Cerebellar nuclear complex (tissue), 1 donor: ENCODE measurements around the gene MED19.
A peak's percentile ranks its signal among the peaks of the same experiment; 100 is the strongest.
"Not testable (repeated sequence)": the region's sequence is repeated elsewhere in the genome, so short reads cannot be mapped to it uniquely, and the experiment has no call there.

ENCODE experiments used
- DNase-seq, 2 experiments: peaks; one replicate each; lab custom pipeline; 2025; lab: John Stamatoyannopoulos, UW

Gene MED19, protein sequence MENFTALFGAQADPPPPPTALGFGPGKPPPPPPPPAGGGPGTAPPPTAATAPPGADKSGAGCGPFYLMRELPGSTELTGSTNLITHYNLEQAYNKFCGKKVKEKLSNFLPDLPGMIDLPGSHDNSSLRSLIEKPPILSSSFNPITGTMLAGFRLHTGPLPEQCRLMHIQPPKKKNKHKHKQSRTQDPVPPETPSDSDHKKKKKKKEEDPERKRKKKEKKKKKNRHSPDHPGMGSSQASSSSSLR

DNA sequence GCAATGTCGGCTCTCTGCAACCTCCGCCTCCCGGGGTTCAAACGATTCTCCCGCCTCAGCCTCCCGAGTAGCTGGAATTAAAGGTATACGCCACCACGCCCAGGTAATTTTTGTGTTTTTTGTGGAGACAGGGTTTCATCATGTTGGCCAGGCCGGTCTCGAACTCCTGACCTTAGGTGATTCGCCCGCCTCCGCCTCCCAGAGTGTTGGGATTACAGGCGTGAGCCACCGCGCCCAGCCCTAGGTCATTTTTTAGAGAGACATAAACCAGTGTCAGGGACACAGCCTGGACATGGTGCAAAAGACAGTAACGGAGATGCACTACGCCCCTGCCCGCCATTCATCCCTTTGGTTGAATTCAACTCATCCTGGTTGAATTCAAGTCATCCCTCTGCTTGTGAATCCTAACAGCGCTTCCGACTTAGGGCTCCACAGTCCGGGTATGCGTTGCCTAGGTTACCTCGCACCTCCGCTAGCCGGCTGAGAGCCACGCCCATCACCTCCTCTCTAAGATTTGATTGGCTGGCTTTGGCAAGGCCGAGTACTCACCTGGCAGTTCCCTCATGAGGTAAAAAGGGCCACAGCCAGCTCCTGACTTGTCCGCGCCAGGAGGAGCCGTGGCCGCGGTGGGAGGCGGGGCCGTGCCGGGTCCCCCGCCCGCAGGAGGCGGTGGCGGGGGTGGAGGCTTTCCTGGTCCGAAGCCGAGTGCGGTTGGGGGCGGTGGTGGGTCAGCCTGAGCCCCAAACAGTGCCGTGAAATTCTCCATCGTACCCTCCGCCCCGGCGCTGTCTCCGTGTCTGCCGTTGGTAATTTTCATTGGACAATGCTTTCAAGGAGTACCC, at the start of gene MED19:
Gene MED19 (minus strand): TSS at position 802 of the 842 bp plus-strand sequence. CDS start 36 bp downstream, at position 766.
- peak; percentile 56 to 90 for DNase-seq

DNA sequence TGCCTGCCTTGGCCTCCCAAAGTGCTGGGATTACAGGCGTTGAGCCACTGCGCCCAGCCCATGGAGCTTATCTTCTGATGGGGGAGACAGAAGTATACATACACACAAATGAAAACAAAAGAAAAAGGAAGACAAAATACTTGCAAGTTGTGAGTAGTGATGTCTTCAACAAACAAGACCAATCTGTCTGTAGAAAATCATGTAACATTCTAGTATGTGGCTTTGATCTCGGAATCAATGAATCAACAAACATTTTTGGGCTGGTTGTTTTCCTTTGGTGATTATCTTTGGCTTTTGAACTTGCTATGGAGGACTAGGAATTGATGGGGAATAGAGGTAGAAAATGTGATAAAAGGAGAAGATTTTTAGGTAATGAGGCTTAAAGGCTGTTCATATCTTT, 46.2 kb upstream of the MED19 start:
- DNase-seq: no peak

DNA sequence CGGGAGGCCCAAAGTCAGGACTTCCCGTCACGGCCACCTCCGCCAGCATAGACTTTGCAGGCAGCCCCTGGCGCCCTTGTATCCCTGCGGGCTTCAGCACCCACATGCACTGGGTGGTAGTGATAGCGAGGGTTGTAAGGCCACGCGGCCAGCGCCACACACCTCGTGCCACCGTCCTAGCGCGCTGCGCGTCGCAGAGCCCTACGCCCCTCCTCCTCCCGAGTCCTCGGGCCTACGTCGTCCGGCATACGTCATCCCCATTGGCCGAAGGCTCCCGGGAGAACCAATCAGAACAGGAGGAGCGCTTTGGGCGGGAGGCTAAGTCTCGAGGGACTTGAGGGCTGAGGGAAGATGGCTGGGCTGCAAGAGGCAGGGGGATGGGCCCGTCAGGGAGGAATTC, 40.9 kb upstream of the MED19 start:
- no peak for DNase-seq

DNA sequence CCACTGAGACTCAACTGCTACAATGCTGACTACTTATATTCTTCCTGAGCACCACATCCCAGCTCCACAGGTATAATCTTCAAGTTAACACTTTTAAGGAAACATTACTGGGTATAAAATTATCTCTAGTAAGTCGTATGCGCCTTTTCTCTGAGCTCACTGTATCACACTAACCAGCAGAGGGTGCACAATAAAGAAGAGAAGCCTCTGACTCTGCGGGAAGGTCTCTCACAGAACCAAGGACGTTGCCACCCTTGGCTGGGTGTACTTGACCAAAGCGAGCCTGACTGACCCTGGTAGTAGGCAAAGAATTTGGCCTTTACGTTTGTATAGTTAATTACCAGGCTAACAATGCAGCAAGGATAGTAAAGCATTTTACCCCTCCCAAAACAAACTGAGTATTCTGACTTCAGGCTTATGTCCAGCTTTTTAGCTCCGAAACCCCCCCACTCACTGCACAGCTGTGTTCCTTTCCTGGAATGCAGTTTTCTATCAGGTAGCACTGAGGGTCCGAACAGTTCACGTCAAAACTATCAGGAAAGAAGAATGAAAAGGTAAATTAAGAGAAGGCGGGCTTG, 39.8 kb upstream of the MED19 start, which contains the start of gene BTBD18:
Gene BTBD18 (minus strand): TSS at position 144 of the 578 bp plus-strand sequence. CDS start 631 bp downstream, outside the sequence.
- no peak for DNase-seq

DNA sequence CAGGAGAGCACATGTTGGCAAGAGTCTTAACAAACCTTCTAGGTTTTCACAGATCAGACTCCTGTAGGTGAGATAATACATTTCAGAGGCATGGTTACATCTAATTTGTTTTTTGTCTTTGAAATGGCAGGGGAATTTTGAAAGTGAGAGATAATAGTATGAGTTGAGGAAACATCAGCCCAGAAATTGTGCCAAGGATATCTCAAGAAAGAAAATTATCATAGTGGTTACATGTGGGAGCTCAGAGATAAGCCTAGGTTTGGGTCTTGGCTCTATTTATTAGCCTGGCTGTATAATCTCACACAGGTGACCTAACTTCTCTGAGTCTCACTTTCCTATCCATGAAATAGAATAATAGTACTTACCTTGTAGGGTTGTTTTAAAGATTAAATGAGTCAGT, 39.2 kb upstream of the MED19 start:
- DNase-seq: no peak

DNA sequence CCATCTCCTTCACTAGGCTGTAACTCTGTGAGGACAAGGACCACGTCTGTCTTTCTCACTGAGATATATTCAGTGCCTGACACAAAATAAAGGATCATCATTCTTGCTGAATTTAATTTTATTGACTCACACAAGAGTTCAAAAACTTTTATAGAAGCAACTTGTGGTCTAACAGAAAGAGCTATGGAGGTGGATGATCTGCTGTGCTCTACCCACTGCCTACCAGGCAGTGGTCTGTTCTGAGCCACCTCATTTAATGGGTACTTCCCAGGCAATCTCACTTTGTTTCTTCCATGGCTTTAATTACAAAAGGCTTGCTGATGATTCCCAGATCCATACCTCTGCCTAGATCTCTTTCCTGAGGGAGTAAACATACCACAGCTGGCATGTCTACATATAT, 34.9 kb upstream of the MED19 start:
- no peak for DNase-seq

DNA sequence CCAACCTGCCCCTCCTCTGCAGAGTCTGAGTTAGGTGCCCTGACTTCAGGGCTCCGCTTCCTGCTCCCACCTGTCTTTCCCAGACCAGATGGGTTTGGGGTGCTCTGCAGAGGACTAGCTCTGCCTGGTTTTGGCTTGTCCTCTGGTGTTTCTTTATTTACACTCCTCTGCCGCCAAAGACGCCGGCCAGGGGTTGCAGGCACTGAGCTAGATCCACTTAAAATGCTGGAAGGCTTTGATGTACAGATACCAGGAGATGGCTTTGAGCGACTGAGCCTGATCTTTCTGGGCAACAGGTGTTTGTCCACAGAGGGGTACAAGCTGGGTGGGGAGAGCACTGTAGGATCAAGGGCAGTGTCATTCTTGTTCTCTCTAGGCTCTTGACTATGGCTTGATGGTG, 33.2 kb upstream of the MED19 start:
- no peak for DNase-seq

DNA sequence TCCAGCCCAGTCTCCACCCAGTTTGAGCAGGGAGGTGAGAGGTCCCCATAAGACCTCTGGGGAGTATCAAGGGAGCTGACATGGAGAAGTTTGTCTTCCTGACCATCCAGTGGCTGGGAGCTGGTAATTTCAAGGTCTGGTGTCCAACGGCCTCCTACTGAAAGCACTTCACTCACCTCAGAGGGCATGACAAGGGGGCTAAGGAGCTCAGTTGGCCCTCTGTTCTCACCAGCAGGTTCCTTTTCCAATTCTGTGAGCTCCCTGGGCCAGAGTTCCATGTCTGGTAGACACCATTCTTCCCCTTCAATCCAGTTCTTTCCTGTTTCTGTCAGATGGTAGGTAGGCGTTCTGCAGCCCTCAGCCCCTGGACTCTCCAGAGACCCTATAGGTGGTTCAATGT, 32.3 kb upstream of the MED19 start:
- no peak for DNase-seq

DNA sequence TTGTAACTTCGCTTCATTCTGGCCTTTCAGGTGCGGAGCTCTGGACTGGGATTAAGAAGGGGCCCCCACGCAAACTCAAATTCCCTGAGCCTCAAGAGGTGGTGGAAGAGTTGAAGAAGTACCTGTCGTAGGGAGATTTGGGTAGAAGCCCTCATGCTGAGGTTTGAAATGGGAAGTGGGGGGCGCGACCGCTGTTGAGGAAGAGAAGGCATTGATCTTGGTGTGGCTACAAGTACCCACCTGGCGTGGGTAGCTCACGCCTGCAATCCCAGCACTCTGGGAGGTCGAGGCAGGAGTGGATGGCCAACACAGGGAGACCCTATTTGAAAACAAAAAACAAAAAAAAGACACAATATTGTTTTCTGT, 30.1 kb upstream of the MED19 start:
- DNase-seq: no peak

DNA sequence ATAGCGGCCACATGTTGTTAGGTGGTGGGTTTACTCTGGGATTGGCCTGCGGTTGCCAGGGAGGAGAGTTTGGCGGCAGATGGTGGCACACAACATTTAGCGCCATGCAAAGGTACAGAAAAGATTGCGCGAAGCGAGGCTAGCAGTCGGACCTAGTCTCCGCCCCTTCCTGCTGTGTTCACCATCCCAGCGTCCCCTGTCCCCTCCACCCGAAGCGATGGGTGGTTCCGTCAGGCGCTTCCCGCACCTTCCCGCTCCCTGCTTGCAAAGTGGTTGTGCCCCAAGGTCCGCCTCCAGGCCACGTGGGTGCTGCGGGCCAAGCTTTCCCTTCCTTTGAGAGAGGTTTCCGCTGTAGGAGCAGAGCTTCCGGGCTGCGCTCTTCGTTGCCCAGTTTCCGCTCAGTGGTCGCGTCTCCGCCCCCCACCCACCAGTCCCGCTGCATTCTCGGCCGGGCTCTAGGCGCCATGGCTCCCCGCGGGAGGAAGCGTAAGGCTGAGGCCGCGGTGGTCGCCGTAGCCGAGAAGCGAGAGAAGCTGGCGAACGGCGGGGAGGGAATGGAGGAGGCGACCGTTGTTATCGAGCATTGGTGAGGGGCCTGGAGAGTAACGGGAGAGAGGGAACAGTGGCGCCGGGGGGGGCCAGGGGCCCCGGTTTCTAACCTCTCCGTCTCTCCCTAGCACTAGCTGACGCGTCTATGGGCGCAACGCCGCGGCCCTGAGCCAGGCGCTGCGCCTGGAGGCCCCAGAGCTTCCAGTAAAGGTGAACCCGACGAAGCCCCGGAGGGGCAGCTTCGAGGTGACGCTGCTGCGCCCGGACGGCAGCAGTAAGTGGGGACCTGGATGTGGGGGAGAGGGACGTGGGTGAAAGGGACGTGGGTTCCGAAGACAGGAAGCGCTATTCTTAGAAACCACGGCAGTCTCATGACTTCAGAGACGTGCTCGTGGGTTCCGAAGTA, 29.4 kb upstream of the MED19 start, which contains the start of gene SELENOH:
Gene SELENOH (plus strand): TSS at position 360 of the 955 bp plus-strand sequence. CDS start 105 bp downstream, at position 465.
- DNase-seq: peak; percentile 72 to 88

DNA sequence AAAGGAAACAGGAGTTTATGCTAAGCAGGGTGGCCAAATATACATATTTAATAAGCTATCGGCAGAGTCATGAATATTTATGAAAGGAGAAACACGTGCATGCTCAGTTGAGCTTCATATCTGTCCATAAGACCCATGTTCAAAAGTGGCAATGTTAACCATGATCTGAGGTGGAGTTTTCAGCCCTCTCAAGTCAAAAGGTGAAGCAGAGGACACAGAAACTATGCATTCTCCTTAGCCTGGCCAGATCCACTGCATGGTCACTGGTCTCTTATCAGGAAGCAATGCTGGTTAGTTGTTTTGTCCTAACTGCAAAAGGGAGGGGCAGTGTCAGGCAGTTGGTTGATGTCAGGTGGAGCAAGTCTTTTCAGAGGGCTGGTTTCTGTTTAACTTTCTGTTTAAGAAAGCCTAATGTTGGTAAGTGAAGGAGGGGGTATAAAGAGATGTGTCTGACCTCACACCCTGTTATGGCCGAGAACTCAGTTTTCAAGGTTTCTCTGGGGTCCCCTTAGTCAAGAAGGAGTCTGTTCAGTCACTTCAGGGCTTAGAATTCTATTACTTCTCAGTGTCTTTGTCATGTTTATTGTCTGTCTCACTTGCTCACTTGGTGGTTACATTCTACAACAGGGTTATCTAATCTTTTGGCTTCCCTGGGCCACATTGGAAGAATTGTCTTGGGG, 23.7 kb upstream of the MED19 start:
- no peak for DNase-seq

DNA sequence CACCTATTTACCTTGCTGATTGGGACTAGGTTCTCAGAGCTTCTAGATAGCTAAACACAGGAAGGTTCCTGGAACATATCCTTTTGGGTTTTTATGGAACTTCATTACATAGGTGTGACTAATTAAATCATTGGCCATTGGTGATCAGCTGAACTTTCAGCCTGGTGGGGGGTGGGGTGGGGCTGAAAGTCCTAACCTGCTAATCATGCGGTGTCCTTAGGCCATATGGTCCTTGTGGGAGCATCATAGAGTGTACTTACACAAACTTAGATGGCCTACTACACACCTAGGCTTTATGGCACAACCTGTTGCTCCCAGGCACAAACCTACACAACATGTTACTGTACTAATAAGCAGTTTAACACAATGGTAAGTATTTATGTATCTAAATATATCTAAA, 20.6 kb upstream of the MED19 start:
- no peak for DNase-seq

DNA sequence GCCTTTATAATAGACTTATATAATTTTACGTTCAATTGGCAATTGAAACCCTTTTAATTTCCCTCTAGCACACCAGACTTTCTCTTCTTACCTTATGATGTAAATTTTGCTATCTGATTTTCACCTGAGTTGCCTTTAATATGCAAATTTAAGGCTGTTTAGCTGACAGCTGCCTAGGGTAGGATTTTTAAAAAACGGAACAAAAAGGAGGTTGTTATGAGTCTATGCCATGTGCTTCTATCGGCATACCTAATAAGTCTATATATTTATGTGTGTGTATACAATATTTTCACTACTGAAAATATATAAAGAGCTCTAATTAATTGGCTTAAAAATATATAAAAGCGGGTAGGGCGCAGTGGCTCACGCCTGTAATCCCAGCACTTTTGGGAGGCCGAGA, 17.5 kb upstream of the MED19 start:
- no peak for DNase-seq

DNA sequence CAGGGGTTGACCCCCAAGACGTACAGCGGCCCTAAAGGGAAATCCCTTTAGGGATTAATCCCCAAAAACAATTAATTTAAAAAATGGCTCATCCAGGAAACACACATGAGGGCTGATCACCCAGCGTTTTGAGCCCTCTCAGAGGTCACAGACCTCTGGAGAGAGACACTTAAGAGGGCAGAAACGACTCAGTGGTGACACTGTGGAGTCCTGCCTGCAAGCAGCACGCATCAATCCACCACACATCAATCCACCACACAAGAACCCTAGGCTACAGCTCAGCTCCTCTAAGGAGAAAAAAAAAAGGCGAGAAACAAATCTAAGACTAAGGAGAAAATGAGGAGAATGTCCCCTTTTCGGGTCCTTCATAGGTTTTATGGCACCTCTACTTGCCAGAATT, 16.8 kb upstream of the MED19 start:
- no peak for DNase-seq

DNA sequence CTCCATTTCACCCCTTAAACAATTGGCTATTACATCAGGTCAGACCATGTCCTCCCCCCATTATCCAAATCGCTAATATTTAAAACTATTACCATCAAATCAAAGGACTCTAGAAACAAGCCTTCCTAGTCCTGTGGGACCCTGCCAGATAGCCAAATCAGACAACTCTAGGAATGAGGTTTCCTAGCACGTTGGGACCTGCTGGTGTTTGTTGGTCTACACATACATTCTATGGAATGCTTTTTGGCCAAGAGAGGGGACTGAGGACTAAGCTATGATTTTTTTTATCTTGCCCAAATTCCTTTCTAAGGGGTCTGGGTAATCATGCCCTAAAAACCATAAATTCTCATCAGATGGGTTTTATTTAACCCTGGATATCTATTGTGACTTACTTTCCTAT, 15.2 kb upstream of the MED19 start:
- no peak for DNase-seq

DNA sequence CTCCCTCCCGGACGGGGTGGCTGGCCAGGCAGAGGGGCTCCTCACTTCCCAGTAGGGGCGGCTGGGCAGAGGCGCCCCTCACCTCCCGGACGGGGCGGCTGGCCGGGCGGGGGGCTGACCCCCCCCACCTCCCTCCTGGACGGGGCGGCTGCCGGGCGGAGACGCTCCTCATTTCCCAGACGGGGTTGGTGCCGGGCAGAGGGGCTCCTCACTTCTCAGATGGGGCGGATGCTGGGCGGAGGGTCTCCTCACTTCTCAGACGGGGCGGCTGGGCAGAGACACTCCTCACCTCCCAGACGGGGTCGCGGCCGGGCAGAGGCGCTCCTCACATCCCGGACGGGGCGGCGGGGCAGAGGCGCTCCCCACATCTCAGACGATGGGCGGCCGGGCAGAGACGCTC, 4.7 kb upstream of the MED19 start:
- DNase-seq: not testable (repeated sequence)

DNA sequence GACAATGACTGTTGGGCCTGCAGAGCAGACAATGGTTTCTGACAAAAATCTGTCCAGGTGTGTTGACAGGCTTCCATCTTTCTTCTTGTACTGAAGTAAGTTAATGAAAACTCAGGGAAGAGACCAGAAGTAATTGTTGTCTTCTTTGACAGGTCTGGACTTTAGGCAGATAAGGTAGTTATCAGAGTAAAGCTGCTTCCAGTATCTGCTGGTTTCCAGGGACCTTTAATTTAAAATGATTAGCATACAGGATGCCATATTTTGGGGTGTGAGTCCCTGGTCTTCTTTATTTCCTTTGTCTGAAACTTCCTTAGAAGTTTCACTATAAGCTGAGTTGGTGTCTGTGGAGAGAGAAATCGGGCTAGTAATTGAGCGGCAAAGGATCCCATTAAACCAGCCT, 1.8 kb upstream of the MED19 start:
- DNase-seq: no peak

DNA sequence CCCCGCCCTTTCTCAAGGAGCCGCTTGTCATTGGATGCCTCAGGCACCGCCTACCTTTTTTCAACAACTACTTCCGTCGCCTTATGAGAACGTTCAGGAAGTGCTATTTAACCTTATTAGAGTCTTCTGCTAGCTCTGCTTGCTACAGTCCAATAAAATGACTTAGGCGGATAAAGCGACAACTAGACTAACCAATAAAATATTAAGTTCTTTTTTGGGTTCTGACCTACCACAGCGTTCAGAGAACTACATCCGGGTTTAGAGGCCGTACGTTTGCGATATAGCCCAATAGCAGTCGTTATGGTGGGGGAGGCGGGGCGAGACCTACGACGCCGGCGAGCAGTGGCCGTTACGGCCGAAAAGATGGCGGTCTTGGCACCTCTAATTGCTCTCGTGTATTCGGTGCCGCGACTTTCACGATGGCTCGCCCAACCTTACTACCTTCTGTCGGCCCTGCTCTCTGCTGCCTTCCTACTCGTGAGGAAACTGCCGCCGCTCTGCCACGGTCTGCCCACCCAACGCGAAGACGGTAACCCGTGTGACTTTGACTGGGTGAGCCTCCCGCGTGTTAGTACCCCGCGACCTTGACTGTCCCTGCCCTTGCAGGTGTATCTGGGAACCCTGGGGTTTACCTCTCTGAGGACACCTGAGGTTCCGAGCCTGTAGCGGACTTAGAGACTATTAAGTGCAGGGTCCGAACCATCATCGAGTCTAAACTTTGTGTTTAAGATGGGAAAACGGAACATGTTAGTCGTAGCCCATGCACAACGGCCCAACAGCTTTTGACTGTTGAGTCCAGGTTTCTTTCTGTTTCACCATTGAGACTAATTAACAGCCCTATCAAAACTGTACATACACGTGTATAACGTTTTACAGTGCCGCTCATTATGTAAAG, 488 bp upstream of the MED19 start, which contains the start of gene TMX2:
Gene TMX2 (plus strand): TSS at position 338 of the 895 bp plus-strand sequence. CDS start 26 bp downstream, at position 364.
- peak; percentile 95 to 99 for DNase-seq

DNA sequence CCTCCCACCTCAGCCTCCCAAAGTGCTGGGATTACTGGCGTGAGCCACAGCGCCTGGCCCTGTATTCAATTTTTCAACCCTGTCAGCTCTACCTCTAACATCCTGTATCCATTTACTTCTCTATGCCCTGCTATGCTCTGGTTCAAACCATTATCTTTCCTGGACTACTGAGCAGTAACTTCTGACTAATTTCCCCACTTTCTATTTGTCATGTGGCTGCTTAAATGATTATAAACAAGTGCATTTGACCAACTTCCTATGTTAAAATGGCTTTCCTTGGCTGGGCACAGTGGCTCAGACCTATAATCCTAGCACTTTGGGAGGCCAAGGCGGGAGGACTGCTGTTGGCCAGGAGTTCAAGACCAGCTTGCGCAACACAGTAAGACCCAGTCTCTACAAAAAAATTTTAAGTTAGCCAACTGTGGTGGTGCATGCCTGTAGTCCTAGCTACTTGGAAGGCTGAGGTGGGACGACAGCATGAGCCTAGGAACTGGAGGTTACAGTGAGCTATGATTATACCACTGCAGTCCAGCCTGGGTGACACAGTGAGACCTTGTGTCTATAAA, 2.1 kb downstream of the MED19 start:
- DNase-seq: no peak

DNA sequence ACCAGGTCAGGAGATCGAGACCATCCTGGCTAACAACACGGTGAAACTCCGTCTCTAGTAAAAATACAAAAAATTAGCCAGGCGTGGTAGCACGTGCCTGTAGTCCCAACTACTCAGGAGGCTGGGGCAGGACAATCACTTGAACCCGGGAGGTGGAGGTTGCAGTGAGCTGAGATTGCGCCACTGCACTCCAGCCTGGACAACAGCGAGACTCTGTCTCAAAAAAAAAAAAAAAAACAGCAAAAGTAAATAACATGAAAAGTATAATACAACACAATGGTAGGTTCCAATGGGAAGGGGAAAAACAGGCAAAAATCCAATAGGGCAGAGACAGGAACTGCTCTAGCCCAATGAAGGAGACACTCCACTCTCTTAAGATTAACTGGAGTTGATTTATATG, 6.6 kb downstream of the MED19 start:
- DNase-seq: not testable (repeated sequence)
